MCF 10A (cell line): ENCODE results near the gene HSCB. TPM values are rescaled to one million over a fixed set of nuclear protein-coding genes. Genes with fewer than 3 reads are reported as not detected.

Source experiments
- BruUV-seq: library from RNA; stranded (reverse); fragments of 400-500 nt; replicated peaks from 2 replicates; lab custom pipeline; 2021; lab: Mats Ljungman, UMichigan
- CTCF ChIA-PET: fragments of 300-600 bp; sonication (Branson Sonifier 250); formaldehyde crosslinking; extraction: SDS; loops from one replicate; lab custom pipeline; 2021; ENCODE audit warnings: antibody characterized with exemption, inconsistent platforms; lab: Yijun Ruan, JAX
- POLR2A ChIA-PET: fragments of 300-600, 350-650 bp; sonication (Branson Sonifier 250); formaldehyde crosslinking; extraction: SDS; loops from one replicate; lab custom pipeline; 2020; ENCODE audit warnings: antibody characterized with exemption, inconsistent platforms; lab: Yijun Ruan, JAX
- DNase-seq: peaks from one replicate; pipeline ENCODE4 v3.0.0-alpha.2; 2018; ENCODE audit not compliant: unreplicated experiment
- H3K27ac Mint-ChIP-seq: one replicate; pipeline ENCODE4 v1.8.0; 2022; ENCODE audit warnings: mild to moderate bottlenecking, low read depth, mixed read lengths; ENCODE audit not compliant: unreplicated experiment
- H3K27me3 Mint-ChIP-seq: one replicate; pipeline ENCODE4 v1.8.0; 2022; ENCODE audit warnings: mixed read lengths; ENCODE audit not compliant: insufficient read depth, unreplicated experiment
- H3K36me3 Mint-ChIP-seq: one replicate; pipeline ENCODE4 v1.8.0; 2022; ENCODE audit warnings: mild to moderate bottlenecking, moderate library complexity, mixed read lengths; ENCODE audit not compliant: insufficient read depth, unreplicated experiment
- H3K4me1 Mint-ChIP-seq: one replicate; pipeline ENCODE4 v1.8.0; 2022; ENCODE audit warnings: mixed read lengths; ENCODE audit not compliant: insufficient read depth, unreplicated experiment
- H3K4me3 Mint-ChIP-seq: one replicate; pipeline ENCODE4 v1.8.0; 2022; ENCODE audit warnings: mild to moderate bottlenecking, moderate library complexity, mixed read lengths; ENCODE audit not compliant: unreplicated experiment
- H3K9me3 Mint-ChIP-seq: one replicate; pipeline ENCODE4 v1.8.0; 2022; ENCODE audit warnings: mixed read lengths; ENCODE audit not compliant: unreplicated experiment
- CTCF ChIP-seq: fragments of 200-600 bp; IDR thresholded peaks from one replicate; pipeline ENCODE4 v1.8.0; 2022; ENCODE audit warnings: antibody characterized with exemption, mild to moderate bottlenecking; ENCODE audit not compliant: unreplicated experiment
- intact Hi-C: fragments of 100-400 bp; cut with micrococcal nuclease; formaldehyde crosslinking; loops from 2 replicates; pipeline ENCODE4 v1.14.1; 2022
- total RNA-seq: library from RNA; stranded (reverse); gene quantifications from 2 replicates; pipeline ENCODE4 v1.2.3, GENCODE V29; 2022

HSCB gene
- total RNA-seq, 1 experiment from 2014 or later, result 19.3 TPM

- no peak overlapping the region for H3K27ac Mint-ChIP-seq
- DNase-seq, result no peak
- H3K4me3 Mint-ChIP-seq, result no peak overlapping the region
- ChIA-PET POLR2A (interaction anchor here (0.7 to 6.3 kb wide), 4 partner anchors 10 to 176 kb away, joined by 3 to 61 read pairs (median 3); partner anchors contain the start of genes CHEK2 and XBP1), CTCF (interaction anchor here (0.6 to 1.3 kb wide), 6 partner anchors 10 to 1292 kb away, joined by 3 to 5 read pairs (median 3); partner anchors contain the start of gene CCDC117)
- no peaks in the 10 kb centered on the region for H3K9me3 Mint-ChIP-seq
- H3K36me3 Mint-ChIP-seq, result peaks cover 90% of the 10 kb centered on the region
- BruUV-seq, result no TSS peak
- TF ChIP-seq CTCF, result no peak
- intact Hi-C loops, result no loop called here
- H3K4me1 Mint-ChIP-seq, result no peaks in the 10 kb centered on the region
- H3K27me3 Mint-ChIP-seq, result no peaks in the 10 kb centered on the region
Observed at GRCh38 chr22:28783786-28784671, 42.2 kb downstream of the HSCB start.

- TF ChIP-seq CTCF, result no peak
- CTCF ChIA-PET, result interaction anchor here (0.8 to 1.7 kb wide), 2 partner anchors 41 to 525 kb away, joined by 4 to 7 read pairs; no protein-coding TSS in a partner anchor
- no TSS peak for BruUV-seq
- POLR2A ChIA-PET, result interaction anchor here (0.6 to 6.3 kb wide), 4 partner anchors 9 to 101 kb away, joined by 3 to 61 read pairs (median 5); partner anchors contain the start of gene XBP1
- Mint-ChIP-seq H3K27me3 (no peaks in the 10 kb centered on the region), H3K27ac (no peak overlapping the region), H3K9me3 (no peaks in the 10 kb centered on the region), H3K4me3 (no peak overlapping the region), H3K4me1 (no peaks in the 10 kb centered on the region), H3K36me3 (peaks cover 79% of the 10 kb centered on the region)
- intact Hi-C loops, result no loop called here
- no peak for DNase-seq
Observed at GRCh38 chr22:28788601-28789000, 46.8 kb downstream of the HSCB start.

- intact Hi-C loops, result no loop called here
- TF ChIP-seq CTCF, result no peak
- no peak for DNase-seq
- CTCF ChIA-PET, result interaction anchor here (0.7 to 1.6 kb wide), 2 partner anchors 8 to 99 kb away, joined by 5 read pairs; no protein-coding TSS in a partner anchor
- Mint-ChIP-seq H3K36me3 (peaks cover 80% of the 10 kb centered on the region), H3K4me1 (no peaks in the 10 kb centered on the region), H3K9me3 (no peaks in the 10 kb centered on the region), H3K27ac (no peak overlapping the region), H3K27me3 (no peaks in the 10 kb centered on the region), H3K4me3 (no peak overlapping the region)
- POLR2A ChIA-PET, result interaction anchor here (2.1 kb wide), 1 partner anchor 9 kb away, joined by 20 read pairs; the partner anchor contains the start of gene XBP1
- BruUV-seq, result no TSS peak
Observed at GRCh38 chr22:28791124-28791523, 49.3 kb downstream of the HSCB start.

GRCh38 chr22:28791841-28792490 lies 50.1 kb downstream of the HSCB start:
- BruUV-seq, result no TSS peak
- POLR2A ChIA-PET, result no interaction called here
- intact Hi-C loops, result no loop called here
- no peaks in the 10 kb centered on the region for H3K9me3 Mint-ChIP-seq
- no peak for TF ChIP-seq CTCF
- no peak overlapping the region for H3K27ac Mint-ChIP-seq
- H3K36me3 Mint-ChIP-seq, result peaks cover 80% of the 10 kb centered on the region
- H3K4me3 Mint-ChIP-seq, result no peak overlapping the region
- no peak for DNase-seq
- no peaks in the 10 kb centered on the region for H3K27me3 Mint-ChIP-seq
- H3K4me1 Mint-ChIP-seq, result no peaks in the 10 kb centered on the region
- CTCF ChIA-PET, result interaction anchor here (0.7 kb wide), 1 partner anchor 79 kb away, joined by 3 read pairs; no protein-coding TSS in a partner anchor
